KOPT-K1 (cell line): ENCODE data around the gene RNF213.
"Not testable (repeated sequence)": the region's sequence is repeated elsewhere in the genome, so short reads cannot be mapped to it uniquely, and the experiment has no call there.

ENCODE experiments used
- H3K27ac ChIP-seq: fragments of 200-600 bp; sonication (generic); 2 replicates; pipeline ENCODE4 v1.5.1; 2016; ENCODE audit warnings: antibody characterized with exemption, mild to moderate bottlenecking, low read depth, low read length; ENCODE audit not compliant: poor library complexity, severe bottlenecking
- H3K36me3 ChIP-seq: fragments of 200-600 bp; sonication (generic); 2 replicates; pipeline ENCODE4 v1.5.1; 2017; ENCODE audit warnings: antibody characterized with exemption, mild to moderate bottlenecking, low read length, moderate library complexity; ENCODE audit not compliant: insufficient read depth
- H3K9me3 ChIP-seq: fragments of 200-600 bp; sonication (generic); 2 replicates; pipeline ENCODE4 v1.5.1; 2017; ENCODE audit warnings: antibody characterized with exemption, low read length, mild to moderate bottlenecking; ENCODE audit not compliant: insufficient read depth, poor library complexity, severe bottlenecking

The RNF213 gene

GRCh38 chr17:80319262-80319998 lies 58.8 kb downstream of the RNF213 start:
- Histone ChIP-seq H3K27ac (no peak overlapping the region), H3K36me3 (peaks cover 92% of the 10 kb centered on the region), H3K9me3 (no peaks in the 10 kb centered on the region)

- Histone ChIP-seq H3K27ac (no peak overlapping the region), H3K9me3 (no peaks in the 10 kb centered on the region), H3K36me3 (peaks cover 97% of the 10 kb centered on the region)
Measured at GRCh38 chr17:80319999-80320344, 59.3 kb downstream of the RNF213 start.

GRCh38 chr17:80320496-80320895 lies 59.8 kb downstream of the RNF213 start:
- no peaks in the 10 kb centered on the region for H3K9me3 ChIP-seq
- H3K27ac ChIP-seq: no peak overlapping the region
- peaks cover 100% of the 10 kb centered on the region for H3K36me3 ChIP-seq

- Histone ChIP-seq H3K27ac (no peak overlapping the region), H3K36me3 (peaks cover 100% of the 10 kb centered on the region), H3K9me3 (no peaks in the 10 kb centered on the region)
Measured at GRCh38 chr17:80322864-80323263, 62.2 kb downstream of the RNF213 start.

- H3K36me3 ChIP-seq: peaks cover 100% of the 10 kb centered on the region
- H3K9me3 ChIP-seq: no peaks in the 10 kb centered on the region
- H3K27ac ChIP-seq: no peak overlapping the region
Measured at GRCh38 chr17:80323982-80324381, 63.3 kb downstream of the RNF213 start.

GRCh38 chr17:80327518-80327917 lies 66.9 kb downstream of the RNF213 start:
- Histone ChIP-seq H3K36me3 (peaks cover 100% of the 10 kb centered on the region), H3K27ac (no peak overlapping the region), H3K9me3 (no peaks in the 10 kb centered on the region)

GRCh38 chr17:80328634-80329380 lies 68.2 kb downstream of the RNF213 start:
- H3K36me3 ChIP-seq: peaks cover 100% of the 10 kb centered on the region
- H3K9me3 ChIP-seq: no peaks in the 10 kb centered on the region
- H3K27ac ChIP-seq: no peak overlapping the region

GRCh38 chr17:80329421-80329820 lies 68.8 kb downstream of the RNF213 start:
- H3K27ac ChIP-seq, H3K9me3 ChIP-seq: not testable (repeated sequence)
- H3K36me3 ChIP-seq: peaks cover 100% of the 10 kb centered on the region

- Histone ChIP-seq H3K36me3 (peaks cover 98% of the 10 kb centered on the region), H3K9me3 (no peaks in the 10 kb centered on the region), H3K27ac (no peak overlapping the region)
Measured at GRCh38 chr17:80330276-80330675, 69.6 kb downstream of the RNF213 start.

- H3K9me3 ChIP-seq, H3K27ac ChIP-seq: not testable (repeated sequence)
- H3K36me3 ChIP-seq: peaks cover 98% of the 10 kb centered on the region
Measured at GRCh38 chr17:80330938-80331337, 70.3 kb downstream of the RNF213 start.

GRCh38 chr17:80331820-80332219 lies 71.2 kb downstream of the RNF213 start:
- Histone ChIP-seq H3K36me3 (peaks cover 98% of the 10 kb centered on the region), H3K27ac (no peak overlapping the region), H3K9me3 (no peaks in the 10 kb centered on the region)

- H3K36me3 ChIP-seq: peaks cover 98% of the 10 kb centered on the region
Measured at GRCh38 chr17:80337195-80337895, 76.7 kb downstream of the RNF213 start.

GRCh38 chr17:80339118-80339517 lies 78.5 kb downstream of the RNF213 start:
- H3K27ac ChIP-seq: no peak overlapping the region
- no peaks in the 10 kb centered on the region for H3K9me3 ChIP-seq
- H3K36me3 ChIP-seq: peaks cover 97% of the 10 kb centered on the region

More at GRCh38 chr17:80337195-80337895, 76.7 kb downstream of the RNF213 start:
- Histone ChIP-seq H3K27ac (no peak overlapping the region), H3K9me3 (no peaks in the 10 kb centered on the region)

- H3K36me3 ChIP-seq: peaks cover 98% of the 10 kb centered on the region
- no peaks in the 10 kb centered on the region for H3K9me3 ChIP-seq
- no peak overlapping the region for H3K27ac ChIP-seq
Measured at GRCh38 chr17:80339731-80340456, 79.2 kb downstream of the RNF213 start.

GRCh38 chr17:80345321-80345720 lies 84.7 kb downstream of the RNF213 start:
- no peak overlapping the region for H3K27ac ChIP-seq
- no peaks in the 10 kb centered on the region for H3K9me3 ChIP-seq
- H3K36me3 ChIP-seq: peaks cover 98% of the 10 kb centered on the region
